Measurements from ENCODE around the gene PLEKHA7. TPM values are rescaled to one million over a fixed set of nuclear protein-coding genes. Genes with fewer than 3 reads are reported as not detected.

Gene PLEKHA7
- total RNA-seq, 1 experiment from 2014 or later = 7.2 TPM

GRCh38 chr11:17008099-17008498, 6.1 kb downstream of the PLEKHA7 start (continued):
- TF ChIP-seq ZBTB33 (IDR thresholded peaks at IDR 0.05; ENCODE audit: extremely low read depth, insufficient replicate concordance, low read length) = no peak

GRCh38 chr11:17005646-17006045, 8.6 kb downstream of the PLEKHA7 start:
- TF ChIP-seq CBX3 (IDR thresholded peaks at IDR 0.05; ENCODE audit: low read depth) (no peak), REST (IDR thresholded peaks at IDR 0.05; ENCODE audit: low read depth) (no peak), CTCF (IDR thresholded peaks at IDR 0.05 in 2 of 3, conservative IDR thresholded peaks at IDR 0.05 in 1 of 3; ENCODE audit: borderline replicate concordance in 1 of 3, insufficient read depth in 1 of 3, low read depth in 2 of 3, low read length in 2 of 3) (no peak), SIN3A (IDR thresholded peaks at IDR 0.05; ENCODE audit: low read depth) (no peak), ELF1 (IDR thresholded peaks at IDR 0.05; ENCODE audit: borderline replicate concordance, low read depth) (no peak), EZH2 (IDR thresholded peaks at IDR 0.05) (no peak), ATF3 (IDR thresholded peaks at IDR 0.05) (no peak), RAD21 (IDR thresholded peaks at IDR 0.05; ENCODE audit: low read depth) (no peak), YY1 (IDR thresholded peaks at IDR 0.05; ENCODE audit: extremely low read depth, insufficient replicate concordance, low read depth, low read length) (no peak), TCF7L2 (IDR thresholded peaks at IDR 0.05; ENCODE audit: borderline replicate concordance, extremely low read depth, insufficient read depth, insufficient read length) (no peak)
- H3K27ac ChIP-seq (ENCODE audit: low read depth, low read length) = no peak overlapping the region
- no peaks in the 10 kb centered on the region for H3K79me2 ChIP-seq (ENCODE audit: insufficient read depth, low read length)
- H2AFZ ChIP-seq (ENCODE audit: low read depth, low read length, poor library complexity, severe bottlenecking) = no peak overlapping the region
- peaks cover 12 to 23% of the 10 kb centered on the region in 2 experiments for H3K4me1 ChIP-seq (ENCODE audit: control insufficient read depth in 1 of 2, insufficient read depth in 2 of 2, low read length in 2 of 2)
- RAD21 ChIA-PET (ENCODE audit: low non-redundant PET in 1 of 2, low total read pairs in 2 of 2, uncharacterized antibody in 2 of 2, unreplicated experiment in 2 of 2) = no interaction called here
- intact Hi-C loops (cut with micrococcal nuclease) = no loop called here
- no peak overlapping the region for H3K4me3 ChIP-seq (replicated peaks in 1 of 2; ENCODE audit: low read depth in 1 of 2, low read length in 2 of 2)
- BruUV-seq (replicated peaks) = no TSS peak
- POLR2A ChIA-PET = no interaction called here
- H3K4me2 ChIP-seq (ENCODE audit: low read length) = no peak overlapping the region
- no peak for DNase-seq (ENCODE audit: low read depth, low spot score)
- no peak for ATAC-seq
- no peaks in the 10 kb centered on the region for H3K9me3 ChIP-seq (ENCODE audit: control insufficient read depth in 1 of 2, insufficient read depth in 1 of 2, low read depth in 1 of 2, low read length in 2 of 2)
- H4K20me1 ChIP-seq (ENCODE audit: insufficient read depth) = no peaks in the 10 kb centered on the region
- no peak overlapping the region for H3K9ac ChIP-seq (ENCODE audit: low read length)
- no peaks in the 10 kb centered on the region for H3K36me3 ChIP-seq (ENCODE audit: control insufficient read depth in 1 of 2, insufficient read depth in 2 of 2, low read length in 2 of 2)
- CTCF ChIA-PET = no interaction called here
- H3K27me3 ChIP-seq (ENCODE audit: insufficient read depth, low read length) = no peaks in the 10 kb centered on the region
- H3K9me2 ChIP-seq (ENCODE audit: insufficient read depth) = no peaks in the 10 kb centered on the region
